Pons (tissue), 1 donor: Measurements from ENCODE around the gene TUBGCP2.
"Not testable (repeated sequence)": the region's sequence is repeated elsewhere in the genome, so short reads cannot be mapped to it uniquely, and the experiment has no call there.

Experiments
- DNase-seq: peaks from one replicate; pipeline ENCODE4 v3.0.0-alpha.2; 2016; ENCODE audit warnings: low spot score

TUBGCP2 gene

DNA sequence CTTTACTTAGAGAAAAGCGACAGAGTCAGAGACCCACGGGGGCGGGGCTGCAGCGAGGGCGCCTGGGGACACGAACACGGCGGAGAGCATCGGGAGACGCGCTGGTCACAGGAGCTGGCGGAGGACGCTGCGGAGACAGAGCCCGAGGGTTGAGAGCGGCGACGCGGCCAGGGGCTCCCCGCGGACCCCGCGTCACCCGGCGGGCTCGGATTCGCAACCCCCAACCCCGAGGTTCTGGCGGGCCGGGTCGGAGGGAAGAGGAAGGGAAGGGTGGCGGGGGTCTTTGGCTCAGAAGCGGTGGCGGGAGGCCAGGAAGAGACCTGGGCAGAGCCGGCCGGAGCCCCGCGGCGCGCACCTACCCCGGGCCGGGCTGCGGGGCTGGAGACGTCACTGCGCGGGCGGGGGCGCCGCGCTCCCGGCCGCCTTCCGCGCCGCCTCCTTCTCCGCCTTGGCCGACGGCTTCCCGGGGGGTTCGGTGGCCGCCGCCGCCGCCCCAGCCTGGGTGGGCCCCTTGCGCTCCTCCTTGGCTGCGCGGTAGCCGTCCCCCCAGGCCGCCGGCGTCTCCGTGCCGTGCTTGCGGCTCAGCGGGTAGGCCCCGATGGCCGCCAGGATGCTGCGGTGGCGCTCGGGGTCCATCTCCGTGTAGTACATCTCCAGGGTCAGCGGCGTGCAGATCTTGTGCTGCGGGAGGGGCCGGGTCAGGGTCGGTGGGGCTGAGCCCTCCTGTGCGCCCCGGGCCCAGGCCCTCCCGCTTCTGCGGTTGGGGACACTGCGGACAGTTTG, 17.0 kb upstream of the TUBGCP2 start:
- DNase-seq, result no peak

DNA sequence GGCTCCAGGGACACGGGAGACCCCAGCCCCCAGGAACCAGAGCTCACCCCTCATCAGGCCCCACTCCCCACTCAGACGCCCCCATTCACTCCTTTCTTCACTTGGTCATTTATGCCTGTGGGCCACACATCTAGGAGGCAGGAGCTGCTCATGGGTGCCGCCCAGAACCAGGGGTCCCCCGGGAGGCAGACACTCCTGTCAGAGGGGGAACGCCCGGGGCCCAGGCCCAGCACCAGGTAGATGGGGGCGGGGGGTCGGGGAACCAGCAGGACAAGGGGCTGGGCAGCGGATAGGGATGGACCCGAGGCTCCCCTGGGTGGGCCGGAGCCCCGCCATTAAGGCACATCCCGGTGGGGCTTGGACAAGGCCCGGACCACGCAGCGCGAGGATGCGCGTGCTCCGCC, 16.2 kb upstream of the TUBGCP2 start:
- DNase-seq, result no peak

- DNase-seq, result no peak
Measured at GRCh38 chr10:133324198-133324792, 15.6 kb upstream of the TUBGCP2 start.

DNA sequence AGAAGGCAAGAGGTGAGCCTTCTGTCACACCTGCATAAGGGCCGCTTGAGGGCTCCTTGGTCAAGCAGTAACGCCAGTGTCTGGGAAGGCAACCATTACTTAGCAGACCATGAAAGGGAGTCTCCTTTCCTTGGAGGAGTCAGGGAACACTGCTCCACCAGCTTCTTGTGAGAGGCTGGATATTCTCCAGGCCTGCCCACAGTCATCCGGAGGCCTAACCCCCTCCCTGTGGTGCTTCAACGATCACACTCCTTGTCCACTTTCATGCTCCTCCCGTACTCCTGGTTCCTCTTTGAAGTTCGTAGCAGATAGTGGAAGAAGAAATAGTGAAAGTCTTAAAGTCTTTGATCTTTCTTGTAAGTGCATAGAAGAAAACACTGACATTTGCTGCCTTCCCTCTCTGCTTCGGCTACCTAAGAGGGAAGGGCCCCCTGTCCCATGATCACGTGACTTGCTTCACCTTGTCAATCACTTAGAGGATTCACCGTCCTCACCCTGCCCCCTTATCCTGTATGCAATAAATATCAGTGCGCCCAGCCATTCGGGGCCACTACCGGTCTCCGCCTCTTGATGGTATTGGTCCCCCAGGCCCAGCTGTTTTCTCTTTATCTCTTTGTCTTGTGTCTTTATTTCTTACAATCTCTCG, 13.5 kb upstream of the TUBGCP2 start:
- DNase-seq, result not testable (repeated sequence)

DNA sequence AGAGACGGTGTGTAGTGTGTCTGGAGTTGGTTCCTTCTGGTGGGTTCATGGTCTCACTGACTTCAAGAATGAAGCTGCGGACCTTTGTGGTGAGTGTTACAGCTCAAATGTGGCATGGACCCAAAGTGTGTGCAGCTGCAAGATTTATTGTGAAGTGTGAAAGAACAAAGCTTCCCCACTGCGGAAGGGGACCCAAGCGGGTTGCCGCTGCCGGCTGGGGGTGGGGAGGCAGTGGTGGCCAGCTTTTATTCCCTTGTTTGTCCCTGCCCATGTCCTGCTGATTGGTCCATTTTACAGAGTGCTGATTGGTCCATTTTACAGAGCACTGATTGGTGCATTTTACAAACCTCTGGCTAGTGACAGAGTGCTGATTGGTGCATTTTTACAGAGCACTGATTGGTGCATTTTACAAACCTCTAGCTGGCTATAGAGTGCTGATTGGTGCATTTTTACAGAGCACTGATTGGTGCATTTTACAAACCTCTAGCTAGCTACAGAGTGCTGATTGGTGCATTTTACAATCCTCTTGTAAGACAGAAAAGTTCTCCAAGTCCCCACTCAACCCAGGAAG, 12.3 kb upstream of the TUBGCP2 start:
- not testable (repeated sequence) for DNase-seq

DNA sequence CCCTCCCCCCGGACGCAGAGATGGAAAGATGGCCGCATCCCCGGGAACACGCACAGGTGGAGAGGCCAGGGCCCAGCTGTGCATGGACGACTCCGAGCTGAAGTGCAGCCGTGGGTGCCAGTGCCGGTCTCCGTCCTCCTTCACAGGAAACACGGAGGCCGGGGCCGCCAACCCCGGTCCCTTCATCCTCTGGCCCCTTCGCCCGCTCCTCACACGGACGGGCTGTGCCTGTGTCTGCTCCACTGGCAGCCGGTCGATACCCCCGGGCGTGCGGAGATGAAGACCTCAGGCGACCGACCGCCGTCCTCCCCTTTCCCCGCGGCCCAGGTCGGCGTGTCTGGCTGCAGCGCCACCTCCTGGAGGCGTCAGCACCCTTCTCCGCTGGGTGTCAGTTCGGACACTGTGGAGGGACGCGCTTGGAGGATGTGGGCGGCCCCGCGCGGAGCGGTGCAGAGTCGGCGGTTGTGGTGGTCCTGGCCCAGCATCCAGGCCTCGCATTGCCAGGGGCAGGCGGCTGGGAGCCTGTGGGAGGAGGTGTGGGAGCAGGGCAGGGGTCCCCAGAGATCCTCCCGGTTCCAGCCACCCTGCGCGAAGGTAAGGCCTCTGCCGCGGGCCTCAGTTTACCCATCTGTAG, 9.9 kb upstream of the TUBGCP2 start:
- DNase-seq, result no peak

GRCh38 chr10:133316732-133317131, 8.1 kb upstream of the TUBGCP2 start:
- DNase-seq, result no peak

DNA sequence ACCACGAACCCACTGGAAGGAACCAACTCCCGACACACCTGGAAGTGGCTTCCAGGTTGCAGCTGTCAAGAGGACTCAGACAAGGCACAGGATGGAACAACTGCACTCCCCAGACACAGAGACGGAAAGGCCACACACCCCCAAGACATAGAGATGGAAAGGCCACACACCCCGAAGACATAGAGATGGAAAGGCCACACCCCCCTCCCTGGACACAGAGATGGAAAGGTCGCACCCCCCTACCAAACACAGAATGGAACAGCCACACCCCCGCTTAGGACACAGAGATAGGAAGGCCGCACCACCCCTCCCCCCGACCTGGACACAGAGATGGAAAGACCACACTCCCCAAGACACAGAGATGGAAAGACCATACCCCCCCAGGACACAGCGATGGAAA, 7.6 kb upstream of the TUBGCP2 start:
- no peak for DNase-seq

GRCh38 chr10:133315847-133316246, 7.2 kb upstream of the TUBGCP2 start:
- no peak for DNase-seq

- no peak for DNase-seq
Measured at GRCh38 chr10:133314911-133315310, 6.2 kb upstream of the TUBGCP2 start.

DNA sequence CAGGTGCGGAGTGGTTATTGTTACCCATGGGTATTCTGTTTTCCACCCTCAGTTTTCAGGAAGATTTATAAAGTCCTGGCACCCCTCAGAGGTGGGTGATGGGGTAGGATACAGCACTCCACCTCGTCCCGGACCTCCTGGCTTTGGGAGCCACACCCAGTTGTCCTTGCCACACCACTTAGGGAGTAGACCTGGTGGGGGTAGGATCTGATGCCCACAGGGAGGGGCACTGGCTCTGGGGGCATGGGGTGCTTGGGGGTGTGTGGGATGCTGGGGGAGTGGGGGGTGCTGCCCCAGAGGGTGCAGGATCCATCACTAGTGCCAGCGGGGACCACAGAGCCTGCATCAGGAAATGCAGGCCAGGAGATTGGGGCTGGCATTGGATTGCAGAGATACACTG, 4.5 kb upstream of the TUBGCP2 start:
- DNase-seq, result no peak

DNA sequence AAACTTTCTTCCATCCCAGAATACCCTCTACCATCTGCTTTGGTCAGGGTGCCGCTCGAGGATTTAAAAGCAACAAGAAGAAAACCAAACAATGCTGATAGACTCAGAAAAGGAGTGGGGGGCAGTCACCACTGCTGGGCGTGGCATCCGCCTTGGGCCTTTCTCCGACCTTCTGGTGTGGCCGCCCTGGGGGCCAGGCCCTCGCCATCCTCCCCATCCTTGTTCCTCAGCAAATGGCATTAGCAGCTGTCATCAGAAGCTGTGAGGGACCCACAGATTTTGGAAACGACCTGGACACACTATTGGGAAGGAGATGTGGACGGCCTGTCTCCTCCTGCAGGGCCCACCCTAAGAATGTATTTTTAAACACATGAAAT, 4.1 kb upstream of the TUBGCP2 start:
- DNase-seq, result no peak

GRCh38 chr10:133312016-133312768, 3.5 kb upstream of the TUBGCP2 start:
- DNase-seq, result no peak

GRCh38 chr10:133311570-133311969, 2.9 kb upstream of the TUBGCP2 start:
- no peak for DNase-seq

GRCh38 chr10:133310789-133311188, 2.1 kb upstream of the TUBGCP2 start:
- no peak for DNase-seq

GRCh38 chr10:133310399-133310755, 1.7 kb upstream of the TUBGCP2 start:
- no peak for DNase-seq

- no peak for DNase-seq
Measured at GRCh38 chr10:133309720-133310398, 1.2 kb upstream of the TUBGCP2 start.

DNA sequence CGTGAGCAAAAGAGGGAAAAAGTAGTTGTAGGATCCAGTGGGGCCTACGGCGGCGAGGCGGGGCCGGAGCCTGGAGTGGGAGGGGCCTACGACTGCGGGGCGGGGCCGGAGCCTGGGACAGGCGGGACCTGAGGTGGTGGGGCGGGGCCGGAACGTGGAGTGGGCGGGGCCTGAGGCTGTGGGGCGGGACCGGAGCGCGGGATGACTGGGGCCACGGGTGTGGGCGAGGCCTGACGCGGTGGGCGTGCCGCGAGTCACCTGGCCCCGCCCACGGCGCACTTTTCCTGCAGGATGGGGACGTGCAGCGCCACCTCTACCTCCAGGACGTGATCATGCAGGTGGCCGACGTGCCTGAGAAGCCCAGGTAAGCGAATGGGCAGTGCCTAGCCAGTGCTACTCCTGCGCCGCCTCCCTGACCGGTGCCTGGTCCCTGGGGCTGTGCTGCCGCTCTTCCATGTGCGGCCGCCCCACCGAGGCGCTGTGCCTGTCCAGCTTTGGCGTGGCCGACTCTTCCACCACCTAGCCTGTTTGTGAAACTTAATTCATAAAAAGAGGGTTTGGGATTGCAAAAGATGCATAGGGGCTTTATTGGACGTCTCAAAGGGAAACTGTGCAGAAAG, 538 bp upstream of the TUBGCP2 start:
- peak; percentile 84 for DNase-seq

DNA sequence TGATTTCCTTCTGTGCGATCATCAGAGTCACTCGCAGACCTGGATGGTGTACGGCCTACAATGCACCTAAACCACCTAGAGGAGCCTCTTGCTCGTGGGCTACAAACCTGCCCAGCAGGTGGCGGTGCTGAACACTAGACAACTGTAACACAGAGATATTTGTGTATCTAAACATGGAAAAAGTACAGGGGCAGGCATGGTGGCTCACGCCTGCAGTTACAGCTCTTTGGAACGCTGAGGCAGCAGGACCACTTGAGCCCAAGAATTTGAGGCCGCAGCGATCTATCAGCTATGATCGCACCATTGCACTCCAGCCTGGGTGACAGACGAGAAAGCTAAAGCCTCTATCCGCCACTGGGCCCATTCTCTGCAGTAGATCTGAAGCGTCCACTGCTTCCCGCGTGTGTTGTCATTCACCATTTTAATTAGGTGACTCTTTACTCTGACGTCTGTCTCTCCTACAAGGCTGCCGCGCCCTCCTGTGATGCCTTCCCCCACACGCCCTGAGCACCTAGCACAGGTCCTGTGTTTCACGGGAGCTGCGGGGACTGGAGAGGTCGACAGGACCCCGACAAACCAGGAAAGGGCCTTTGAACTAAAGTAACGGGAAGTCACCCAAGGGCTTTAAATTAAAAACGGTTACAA, 774 bp downstream of the TUBGCP2 start:
- DNase-seq, result no peak

GRCh38 chr10:133306941-133307379, 1.7 kb downstream of the TUBGCP2 start:
- no peak for DNase-seq
